ENCODE measurements around the gene KNTC1. TPM values are rescaled to one million over a fixed set of nuclear protein-coding genes. Genes with fewer than 3 reads are reported as not detected.

The KNTC1 gene
- total RNA-seq, 1 experiment from 2014 or later, result 65.9 TPM

- no peak overlapping the region for H3K9ac ChIP-seq (ENCODE audit: low read length)
Measured at GRCh38 chr12:122668268-122668667, 141.2 kb downstream of the KNTC1 start.

GRCh38 chr12:122669397-122670070 is 142.5 kb downstream of the KNTC1 start:
- Histone ChIP-seq H3K9me3 (ENCODE audit: low read length) (no peaks in the 10 kb centered on the region), H3K9ac (ENCODE audit: low read length) (no peak overlapping the region), H3K79me2 (ENCODE audit: low read length) (no peaks in the 10 kb centered on the region), H3K4me3 (ENCODE audit: low read length) (no peak overlapping the region), H3K4me1 (ENCODE audit: low read length) (peaks cover 4% of the 10 kb centered on the region), H3K36me3 (ENCODE audit: insufficient read depth, low read length) (no peaks in the 10 kb centered on the region), H3K9me2 (replicated peaks; ENCODE audit: insufficient read depth, low read length) (no peaks in the 10 kb centered on the region), H3K27me3 (ENCODE audit: low read length) (no peaks in the 10 kb centered on the region), H2AFZ (ENCODE audit: low read length) (no peak overlapping the region), H4K20me1 (ENCODE audit: insufficient read depth, low read depth, low read length) (no peaks in the 10 kb centered on the region), H3K4me2 (ENCODE audit: low read depth, low read length, poor library complexity, severe bottlenecking) (no peak overlapping the region), H3K27ac (ENCODE audit: low read length) (no peak overlapping the region)
- no peak for DNase-seq

More at GRCh38 chr12:122668268-122668667, 141.2 kb downstream of the KNTC1 start:
- no peaks in the 10 kb centered on the region for H4K20me1 ChIP-seq (ENCODE audit: insufficient read depth, low read depth, low read length)
- no peaks in the 10 kb centered on the region for H3K36me3 ChIP-seq (ENCODE audit: insufficient read depth, low read length)
- H3K4me2 ChIP-seq (ENCODE audit: low read depth, low read length, poor library complexity, severe bottlenecking), result peak overlapping the region; percentile 51
- no peaks in the 10 kb centered on the region for H3K9me3 ChIP-seq (ENCODE audit: low read length)
- DNase-seq, result peak; percentile 59
- H3K27ac ChIP-seq (ENCODE audit: low read length), result no peak overlapping the region
- no peaks in the 10 kb centered on the region for H3K79me2 ChIP-seq (ENCODE audit: low read length)
- no peak overlapping the region for H2AFZ ChIP-seq (ENCODE audit: low read length)
- no peaks in the 10 kb centered on the region for H3K9me2 ChIP-seq (replicated peaks; ENCODE audit: insufficient read depth, low read length)
- peaks cover 4% of the 10 kb centered on the region for H3K4me1 ChIP-seq (ENCODE audit: low read length)
- H3K4me3 ChIP-seq (ENCODE audit: low read length), result no peak overlapping the region
- no peaks in the 10 kb centered on the region for H3K27me3 ChIP-seq (ENCODE audit: low read length)

- H4K20me1 ChIP-seq (ENCODE audit: insufficient read depth, low read depth, low read length), result no peaks in the 10 kb centered on the region
- no peak overlapping the region for H3K27ac ChIP-seq (ENCODE audit: low read length)
- no peak overlapping the region for H2AFZ ChIP-seq (ENCODE audit: low read length)
- no peak overlapping the region for H3K9ac ChIP-seq (ENCODE audit: low read length)
- no peak overlapping the region for H3K4me3 ChIP-seq (ENCODE audit: low read length)
- H3K9me2 ChIP-seq (replicated peaks; ENCODE audit: insufficient read depth, low read length), result no peaks in the 10 kb centered on the region
- H3K9me3 ChIP-seq (ENCODE audit: low read length), result no peaks in the 10 kb centered on the region
- no peaks in the 10 kb centered on the region for H3K79me2 ChIP-seq (ENCODE audit: low read length)
- no peaks in the 10 kb centered on the region for H3K27me3 ChIP-seq (ENCODE audit: low read length)
- no peaks in the 10 kb centered on the region for H3K36me3 ChIP-seq (ENCODE audit: insufficient read depth, low read length)
- DNase-seq, result no peak
- H3K4me1 ChIP-seq (ENCODE audit: low read length), result peaks cover 4% of the 10 kb centered on the region
- H3K4me2 ChIP-seq (ENCODE audit: low read depth, low read length, poor library complexity, severe bottlenecking), result no peak overlapping the region
Measured at GRCh38 chr12:122672515-122672914, 145.5 kb downstream of the KNTC1 start.

Small RNA genes within 50 kb of the gene (small RNA-seq; reads per million reads assigned to genes)
- gene AC026333.1, result not detected
- 0.20 reads per million for gene RF00411

Other genes starting within 250 kb of the KNTC1 start
- gene CLIP1, start 104.6 kb upstream of the KNTC1 start, total RNA-seq (2014; rRNA removed; shearing (Covaris generic); ENCODE audit: low replicate concordance), result 16.0 and 18.0 TPM in 2 replicates
- gene ZCCHC8, start 26.3 kb upstream of the KNTC1 start, total RNA-seq (2014; rRNA removed; shearing (Covaris generic); ENCODE audit: low replicate concordance), result 30.8 and 35.3 TPM in 2 replicates
- gene RSRC2, start 313 bp upstream of the KNTC1 start, total RNA-seq (2014; rRNA removed; shearing (Covaris generic); ENCODE audit: low replicate concordance), result 71.4 and 71.9 TPM in 2 replicates
- not detected in 2 replicates for gene HCAR2, start 176.1 kb downstream of the KNTC1 start, total RNA-seq (2014; rRNA removed; shearing (Covaris generic); ENCODE audit: low replicate concordance)
- 0.22 TPM in 1 of 2 replicates, not detected in the other for gene HCAR3, start 189.6 kb downstream of the KNTC1 start, total RNA-seq (2014; rRNA removed; shearing (Covaris generic); ENCODE audit: low replicate concordance)
- gene HCAR1, start 203.6 kb downstream of the KNTC1 start, total RNA-seq (2014; rRNA removed; shearing (Covaris generic); ENCODE audit: low replicate concordance), result not detected in 2 replicates
- 53.4 and 72.8 TPM in 2 replicates for gene DENR, start 225.6 kb downstream of the KNTC1 start, total RNA-seq (2014; rRNA removed; shearing (Covaris generic); ENCODE audit: low replicate concordance)
- gene CCDC62, start 247.3 kb downstream of the KNTC1 start, total RNA-seq (2014; rRNA removed; shearing (Covaris generic); ENCODE audit: low replicate concordance), result 0.47 and 2.2 TPM in 2 replicates